ENCODE data around the gene NMS.

NMS gene

DNA sequence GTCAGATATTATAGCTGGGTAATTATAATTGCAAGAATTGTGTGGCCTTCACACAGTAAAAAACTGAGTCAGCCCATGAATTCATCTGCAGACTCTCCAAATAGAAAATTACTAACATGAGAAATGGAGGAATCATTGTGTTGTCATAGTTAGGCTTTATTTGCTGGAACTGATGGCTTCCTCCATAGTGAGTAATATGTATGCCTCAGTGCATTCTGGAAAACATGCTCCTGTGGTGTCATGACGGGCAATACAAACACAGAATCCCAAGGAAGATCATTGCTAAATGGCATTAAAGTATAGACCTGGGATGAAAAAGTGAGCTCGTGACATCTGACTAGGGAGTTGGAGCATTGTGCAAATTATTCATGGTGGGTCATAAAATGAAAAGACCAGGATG, 23.6 kb upstream of the NMS start:
- TF ChIP-seq ZFP3 (CRISPR knock-in tag; IDR thresholded peaks at IDR 0.05) = no peak
- TF ChIP-seq ZC3H10 (CRISPR knock-in tag; IDR thresholded peaks at IDR 0.05) = no peak
- TF ChIP-seq, protein P1, sequence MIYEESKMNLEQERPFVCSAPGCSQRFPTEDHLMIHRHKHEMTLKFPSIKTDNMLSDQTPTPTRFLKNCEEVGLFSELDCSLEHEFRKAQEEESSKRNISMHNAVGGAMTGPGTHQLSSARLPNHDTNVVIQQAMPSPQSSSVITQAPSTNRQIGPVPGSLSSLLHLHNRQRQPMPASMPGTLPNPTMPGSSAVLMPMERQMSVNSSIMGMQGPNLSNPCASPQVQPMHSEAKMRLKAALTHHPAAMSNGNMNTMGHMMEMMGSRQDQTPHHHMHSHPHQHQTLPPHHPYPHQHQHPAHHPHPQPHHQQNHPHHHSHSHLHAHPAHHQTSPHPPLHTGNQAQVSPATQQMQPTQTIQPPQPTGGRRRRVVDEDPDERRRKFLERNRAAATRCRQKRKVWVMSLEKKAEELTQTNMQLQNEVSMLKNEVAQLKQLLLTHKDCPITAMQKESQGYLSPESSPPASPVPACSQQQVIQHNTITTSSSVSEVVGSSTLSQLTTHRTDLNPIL (CRISPR knock-in tag; IDR thresholded peaks at IDR 0.05; ENCODE audit: low read depth) = no peak
- no peak for TF ChIP-seq ARNTL (CRISPR knock-in tag; IDR thresholded peaks at IDR 0.05; ENCODE audit: borderline replicate concordance, low read depth)
- TF ChIP-seq, protein P2, sequence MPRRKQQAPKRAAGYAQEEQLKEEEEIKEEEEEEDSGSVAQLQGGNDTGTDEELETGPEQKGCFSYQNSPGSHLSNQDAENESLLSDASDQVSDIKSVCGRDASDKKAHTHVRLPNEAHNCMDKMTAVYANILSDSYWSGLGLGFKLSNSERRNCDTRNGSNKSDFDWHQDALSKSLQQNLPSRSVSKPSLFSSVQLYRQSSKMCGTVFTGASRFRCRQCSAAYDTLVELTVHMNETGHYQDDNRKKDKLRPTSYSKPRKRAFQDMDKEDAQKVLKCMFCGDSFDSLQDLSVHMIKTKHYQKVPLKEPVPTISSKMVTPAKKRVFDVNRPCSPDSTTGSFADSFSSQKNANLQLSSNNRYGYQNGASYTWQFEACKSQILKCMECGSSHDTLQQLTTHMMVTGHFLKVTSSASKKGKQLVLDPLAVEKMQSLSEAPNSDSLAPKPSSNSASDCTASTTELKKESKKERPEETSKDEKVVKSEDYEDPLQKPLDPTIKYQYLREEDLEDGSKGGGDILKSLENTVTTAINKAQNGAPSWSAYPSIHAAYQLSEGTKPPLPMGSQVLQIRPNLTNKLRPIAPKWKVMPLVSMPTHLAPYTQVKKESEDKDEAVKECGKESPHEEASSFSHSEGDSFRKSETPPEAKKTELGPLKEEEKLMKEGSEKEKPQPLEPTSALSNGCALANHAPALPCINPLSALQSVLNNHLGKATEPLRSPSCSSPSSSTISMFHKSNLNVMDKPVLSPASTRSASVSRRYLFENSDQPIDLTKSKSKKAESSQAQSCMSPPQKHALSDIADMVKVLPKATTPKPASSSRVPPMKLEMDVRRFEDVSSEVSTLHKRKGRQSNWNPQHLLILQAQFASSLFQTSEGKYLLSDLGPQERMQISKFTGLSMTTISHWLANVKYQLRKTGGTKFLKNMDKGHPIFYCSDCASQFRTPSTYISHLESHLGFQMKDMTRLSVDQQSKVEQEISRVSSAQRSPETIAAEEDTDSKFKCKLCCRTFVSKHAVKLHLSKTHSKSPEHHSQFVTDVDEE (CRISPR knock-in tag; IDR thresholded peaks at IDR 0.05) = no peak
- no peak for TF ChIP-seq GLIS3 (CRISPR knock-in tag; IDR thresholded peaks at IDR 0.05)
- TF ChIP-seq TCF4 (CRISPR knock-in tag; IDR thresholded peaks at IDR 0.05; ENCODE audit: borderline replicate concordance) = no peak
- no peak for TF ChIP-seq OSR1 (CRISPR knock-in tag; IDR thresholded peaks at IDR 0.05)
- TF ChIP-seq, protein P3, sequence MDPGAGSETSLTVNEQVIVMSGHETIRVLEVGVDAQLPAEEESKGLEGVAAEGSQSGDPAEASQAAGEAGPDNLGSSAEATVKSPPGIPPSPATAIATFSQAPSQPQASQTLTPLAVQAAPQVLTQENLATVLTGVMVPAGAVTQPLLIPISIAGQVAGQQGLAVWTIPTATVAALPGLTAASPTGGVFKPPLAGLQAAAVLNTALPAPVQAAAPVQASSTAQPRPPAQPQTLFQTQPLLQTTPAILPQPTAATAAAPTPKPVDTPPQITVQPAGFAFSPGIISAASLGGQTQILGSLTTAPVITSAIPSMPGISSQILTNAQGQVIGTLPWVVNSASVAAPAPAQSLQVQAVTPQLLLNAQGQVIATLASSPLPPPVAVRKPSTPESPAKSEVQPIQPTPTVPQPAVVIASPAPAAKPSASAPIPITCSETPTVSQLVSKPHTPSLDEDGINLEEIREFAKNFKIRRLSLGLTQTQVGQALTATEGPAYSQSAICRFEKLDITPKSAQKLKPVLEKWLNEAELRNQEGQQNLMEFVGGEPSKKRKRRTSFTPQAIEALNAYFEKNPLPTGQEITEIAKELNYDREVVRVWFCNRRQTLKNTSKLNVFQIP (CRISPR knock-in tag; IDR thresholded peaks at IDR 0.05; ENCODE audit: borderline replicate concordance, low read depth) = no peak
- TF ChIP-seq SNAI2 (CRISPR knock-in tag; IDR thresholded peaks at IDR 0.05) = no peak
- no peak for TF ChIP-seq BACH2 (CRISPR knock-in tag; IDR thresholded peaks at IDR 0.05; ENCODE audit: borderline replicate concordance)
- no peak for TF ChIP-seq ZNF565 (CRISPR knock-in tag; conservative IDR thresholded peaks at IDR 0.05; ENCODE audit: low read depth)
- TF ChIP-seq PPARA (CRISPR knock-in tag; IDR thresholded peaks at IDR 0.05; ENCODE audit: borderline replicate concordance) = no peak
- TF ChIP-seq, protein P4, sequence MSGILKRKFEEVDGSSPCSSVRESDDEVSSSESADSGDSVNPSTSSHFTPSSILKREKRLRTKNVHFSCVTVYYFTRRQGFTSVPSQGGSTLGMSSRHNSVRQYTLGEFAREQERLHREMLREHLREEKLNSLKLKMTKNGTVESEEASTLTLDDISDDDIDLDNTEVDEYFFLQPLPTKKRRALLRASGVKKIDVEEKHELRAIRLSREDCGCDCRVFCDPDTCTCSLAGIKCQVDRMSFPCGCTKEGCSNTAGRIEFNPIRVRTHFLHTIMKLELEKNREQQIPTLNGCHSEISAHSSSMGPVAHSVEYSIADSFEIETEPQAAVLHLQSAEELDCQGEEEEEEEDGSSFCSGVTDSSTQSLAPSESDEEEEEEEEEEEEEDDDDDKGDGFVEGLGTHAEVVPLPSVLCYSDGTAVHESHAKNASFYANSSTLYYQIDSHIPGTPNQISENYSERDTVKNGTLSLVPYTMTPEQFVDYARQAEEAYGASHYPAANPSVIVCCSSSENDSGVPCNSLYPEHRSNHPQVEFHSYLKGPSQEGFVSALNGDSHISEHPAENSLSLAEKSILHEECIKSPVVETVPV (CRISPR knock-in tag; IDR thresholded peaks at IDR 0.05) = no peak
- TF ChIP-seq, protein P5, sequence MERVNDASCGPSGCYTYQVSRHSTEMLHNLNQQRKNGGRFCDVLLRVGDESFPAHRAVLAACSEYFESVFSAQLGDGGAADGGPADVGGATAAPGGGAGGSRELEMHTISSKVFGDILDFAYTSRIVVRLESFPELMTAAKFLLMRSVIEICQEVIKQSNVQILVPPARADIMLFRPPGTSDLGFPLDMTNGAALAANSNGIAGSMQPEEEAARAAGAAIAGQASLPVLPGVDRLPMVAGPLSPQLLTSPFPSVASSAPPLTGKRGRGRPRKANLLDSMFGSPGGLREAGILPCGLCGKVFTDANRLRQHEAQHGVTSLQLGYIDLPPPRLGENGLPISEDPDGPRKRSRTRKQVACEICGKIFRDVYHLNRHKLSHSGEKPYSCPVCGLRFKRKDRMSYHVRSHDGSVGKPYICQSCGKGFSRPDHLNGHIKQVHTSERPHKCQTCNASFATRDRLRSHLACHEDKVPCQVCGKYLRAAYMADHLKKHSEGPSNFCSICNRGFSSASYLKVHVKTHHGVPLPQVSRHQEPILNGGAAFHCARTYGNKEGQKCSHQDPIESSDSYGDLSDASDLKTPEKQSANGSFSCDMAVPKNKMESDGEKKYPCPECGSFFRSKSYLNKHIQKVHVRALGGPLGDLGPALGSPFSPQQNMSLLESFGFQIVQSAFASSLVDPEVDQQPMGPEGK (CRISPR knock-in tag; IDR thresholded peaks at IDR 0.05; ENCODE audit: borderline replicate concordance) = no peak
- no peak for TF ChIP-seq ZNF70 (CRISPR knock-in tag; IDR thresholded peaks at IDR 0.05)
- no peak for TF ChIP-seq RARB (CRISPR knock-in tag; IDR thresholded peaks at IDR 0.05)
- TF ChIP-seq ESRRG (CRISPR knock-in tag; IDR thresholded peaks at IDR 0.05) = no peak
- no peak for TF ChIP-seq TOX (CRISPR knock-in tag; IDR thresholded peaks at IDR 0.05; ENCODE audit: borderline replicate concordance)
- no peak for TF ChIP-seq ISL1 (CRISPR knock-in tag; IDR thresholded peaks at IDR 0.05)
- no peak for ATAC-seq

DNA sequence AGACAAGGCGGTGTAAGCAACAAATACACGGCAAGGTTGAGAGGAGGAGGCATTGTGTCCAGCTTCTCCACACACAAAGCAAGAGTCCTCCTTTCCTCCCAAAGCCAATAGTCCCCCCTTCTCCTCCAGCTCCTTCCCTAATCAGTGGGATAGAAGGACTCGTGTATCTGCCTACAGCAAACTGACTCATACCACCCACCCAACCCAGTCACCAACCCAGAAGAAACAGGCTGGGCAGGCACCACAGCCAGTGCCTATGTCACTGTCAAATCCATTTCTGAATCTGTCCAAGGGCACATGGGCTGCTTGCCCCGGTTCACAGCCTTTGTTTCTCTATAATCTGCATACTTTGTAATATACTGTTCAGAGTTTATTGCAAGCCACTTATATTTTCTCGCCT, 19.2 kb upstream of the NMS start:
- no peak for ATAC-seq

More for the DNA sequence above, 19.2 kb upstream of the NMS start:
- no peak for TF ChIP-seq ISL1 (CRISPR knock-in tag; IDR thresholded peaks at IDR 0.05)
- TF ChIP-seq, protein P1 (CRISPR knock-in tag; IDR thresholded peaks at IDR 0.05; ENCODE audit: low read depth) = no peak
- TF ChIP-seq PPARA (CRISPR knock-in tag; IDR thresholded peaks at IDR 0.05; ENCODE audit: borderline replicate concordance) = no peak

All from SK-N-SH treated with all-trans-retinoic acid at 6 μM for 48 hours (cell line).